ENCODE measurements around the gene TAS1R3.

Gene TAS1R3

GRCh38 chr1:1371364-1371745 lies 40.3 kb downstream of the TAS1R3 start:
- TF ChIP-seq CTCF (IDR thresholded peaks at IDR 0.05; ENCODE audit: insufficient read depth, low read depth, low read length, missing control alignments) = no peak
- H3K4me3 ChIP-seq (ENCODE audit: low read depth, low read length) = no peak overlapping the region
- no peak for DNase-seq (ENCODE audit: low read depth)

- no peak overlapping the region for H3K4me3 ChIP-seq (ENCODE audit: low read depth, low read length)
- DNase-seq (ENCODE audit: low read depth) = peak; percentile 80
- peak; percentile 97 for TF ChIP-seq CTCF (IDR thresholded peaks at IDR 0.05; ENCODE audit: insufficient read depth, low read depth, low read length, missing control alignments)
These were observed 40.9 kb downstream of the TAS1R3 start for GRCh38 chr1:1371746-1372711.

DNA sequence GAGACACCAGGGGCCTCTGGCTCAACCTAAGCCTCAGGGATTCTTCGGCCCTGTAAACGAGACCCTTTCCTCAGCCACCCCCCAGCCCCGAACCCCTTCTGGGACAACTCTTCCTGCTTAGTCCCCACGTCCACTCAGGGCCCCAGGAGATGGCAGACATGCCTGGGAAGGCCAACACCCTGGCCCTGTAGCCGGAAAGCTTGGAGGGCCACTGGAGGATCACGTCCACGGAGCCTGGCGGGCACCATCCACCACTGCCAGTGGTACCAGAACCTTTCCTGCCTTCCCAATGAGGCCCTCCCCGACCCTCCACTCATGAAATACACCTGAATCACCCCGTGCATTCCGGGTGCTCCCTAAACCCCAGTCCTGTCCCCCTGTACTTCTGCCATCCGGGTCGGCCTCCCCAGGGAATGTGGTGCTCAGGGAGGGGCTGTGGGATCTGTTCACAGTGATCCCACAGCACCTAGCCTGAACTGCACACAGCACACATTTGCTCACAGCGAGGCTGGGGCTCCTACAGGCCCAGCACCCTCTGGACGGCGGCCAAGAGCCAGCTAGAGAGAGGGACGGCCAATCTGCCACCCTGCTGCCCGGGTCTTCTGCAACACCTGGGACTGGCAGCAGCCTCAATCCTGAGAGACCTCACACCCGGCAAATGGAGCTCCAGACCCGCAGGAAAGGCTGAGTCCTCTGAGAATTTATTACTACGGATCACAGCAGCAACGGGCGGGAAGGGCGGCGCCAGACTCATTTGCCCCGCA lies 42.2 kb downstream of the TAS1R3 start:
- H3K4me3 ChIP-seq (ENCODE audit: low read depth, low read length) = peak overlapping the region; percentile 76; the same call in 1 of the 2 replicates
- DNase-seq (ENCODE audit: low read depth) = no peak
- no peak for TF ChIP-seq CTCF (IDR thresholded peaks at IDR 0.05; ENCODE audit: insufficient read depth, low read depth, low read length, missing control alignments)

GRCh38 chr1:1373815-1374588 lies 42.9 kb downstream of the TAS1R3 start:
- DNase-seq (ENCODE audit: low read depth) = no peak
- H3K4me3 ChIP-seq (ENCODE audit: low read depth, low read length) = peak overlapping the region; percentile 76
- no peak for TF ChIP-seq CTCF (IDR thresholded peaks at IDR 0.05; ENCODE audit: insufficient read depth, low read depth, low read length, missing control alignments)

DNA sequence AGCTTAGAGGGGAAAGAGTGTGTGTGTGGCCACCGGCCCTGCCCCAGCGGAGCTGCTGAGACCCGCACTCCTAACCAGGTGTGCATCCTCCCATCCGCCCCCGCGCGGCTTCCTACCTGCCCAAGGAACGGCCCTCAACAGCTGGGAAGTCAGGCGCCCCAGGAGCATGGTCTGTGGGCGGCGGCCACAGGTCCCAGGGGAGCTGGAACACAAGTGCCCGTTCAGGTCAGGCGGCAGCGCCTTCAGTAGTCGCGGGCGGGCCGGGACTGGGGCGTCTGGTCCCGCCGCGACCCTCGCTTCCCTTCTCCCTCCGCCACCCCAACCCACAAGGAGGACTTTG lies 43.5 kb downstream of the TAS1R3 start:
- TF ChIP-seq CTCF (IDR thresholded peaks at IDR 0.05; ENCODE audit: insufficient read depth, low read depth, low read length, missing control alignments) = no peak
- H3K4me3 ChIP-seq (ENCODE audit: low read depth, low read length) = peak overlapping the region; percentile 76
- no peak for DNase-seq (ENCODE audit: low read depth)

- peak; percentile 100 for DNase-seq (ENCODE audit: low read depth)
- peak within 1 kb of the TSS; percentile 76 for H3K4me3 ChIP-seq (ENCODE audit: low read depth, low read length)
- TF ChIP-seq CTCF (IDR thresholded peaks at IDR 0.05; ENCODE audit: insufficient read depth, low read depth, low read length, missing control alignments) = peak; percentile 30
These were observed 44.0 kb downstream of the TAS1R3 start, which contains the start of gene AURKAIP1 for GRCh38 chr1:1374929-1375662. TSS of gene AURKAIP1 (minus strand) at chr1:1375207. CDS start at chr1:1374756, 451 bp downstream.

All from GM12865 (cell line).